GM12874 (cell line): Measurements from ENCODE around the gene PARP1.

Source experiments
- TF ChIP-seq, protein P1 (sequence below): IDR thresholded peaks from 2 replicates; pipeline ENCODE4 v1.5.1; 2011; ENCODE audit warnings: low read depth, mild to moderate bottlenecking, control low read depth, low read length, moderate library complexity; ENCODE audit not compliant: insufficient read depth

The PARP1 gene

DNA sequence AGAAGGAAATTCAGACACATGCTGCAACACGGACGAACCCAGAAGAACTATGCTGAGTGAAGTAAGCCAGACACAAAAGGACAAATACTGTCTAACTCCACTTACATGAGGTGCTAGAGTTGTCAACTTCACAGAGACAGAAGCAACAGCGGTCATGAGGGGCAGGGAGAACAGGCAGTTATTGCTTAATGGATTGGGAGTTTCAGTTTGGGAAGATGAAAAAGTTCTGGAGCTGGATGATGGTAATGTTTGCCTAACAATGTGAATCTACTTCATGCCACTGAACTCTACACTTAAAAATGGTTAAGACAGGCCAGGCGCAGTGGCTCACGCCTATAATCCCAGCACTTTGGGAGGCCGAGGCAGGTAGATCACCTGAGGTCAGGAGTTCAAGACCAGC lies 12.1 kb downstream of the PARP1 start:
- TF ChIP-seq, protein P1, sequence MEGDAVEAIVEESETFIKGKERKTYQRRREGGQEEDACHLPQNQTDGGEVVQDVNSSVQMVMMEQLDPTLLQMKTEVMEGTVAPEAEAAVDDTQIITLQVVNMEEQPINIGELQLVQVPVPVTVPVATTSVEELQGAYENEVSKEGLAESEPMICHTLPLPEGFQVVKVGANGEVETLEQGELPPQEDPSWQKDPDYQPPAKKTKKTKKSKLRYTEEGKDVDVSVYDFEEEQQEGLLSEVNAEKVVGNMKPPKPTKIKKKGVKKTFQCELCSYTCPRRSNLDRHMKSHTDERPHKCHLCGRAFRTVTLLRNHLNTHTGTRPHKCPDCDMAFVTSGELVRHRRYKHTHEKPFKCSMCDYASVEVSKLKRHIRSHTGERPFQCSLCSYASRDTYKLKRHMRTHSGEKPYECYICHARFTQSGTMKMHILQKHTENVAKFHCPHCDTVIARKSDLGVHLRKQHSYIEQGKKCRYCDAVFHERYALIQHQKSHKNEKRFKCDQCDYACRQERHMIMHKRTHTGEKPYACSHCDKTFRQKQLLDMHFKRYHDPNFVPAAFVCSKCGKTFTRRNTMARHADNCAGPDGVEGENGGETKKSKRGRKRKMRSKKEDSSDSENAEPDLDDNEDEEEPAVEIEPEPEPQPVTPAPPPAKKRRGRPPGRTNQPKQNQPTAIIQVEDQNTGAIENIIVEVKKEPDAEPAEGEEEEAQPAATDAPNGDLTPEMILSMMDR = no peak

DNA sequence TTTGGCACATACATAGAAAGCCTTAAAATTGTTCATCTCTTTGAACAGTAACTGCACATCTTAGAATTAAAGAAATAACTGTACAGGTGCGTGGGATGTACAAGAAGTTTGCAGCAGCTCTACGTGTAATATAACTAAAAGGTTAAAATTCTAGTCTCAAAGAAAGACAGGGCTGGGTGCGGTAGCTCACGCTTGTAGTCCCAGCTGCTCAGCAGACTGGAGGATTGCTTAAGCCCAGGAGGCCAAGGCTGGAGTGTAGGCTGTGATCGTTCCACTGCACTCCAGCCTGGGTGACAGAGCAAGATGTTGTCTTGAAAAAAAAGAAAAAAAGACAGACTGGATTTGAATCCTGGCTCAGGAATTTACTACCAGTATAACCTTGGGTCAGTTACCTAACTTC lies 13.4 kb downstream of the PARP1 start:
- TF ChIP-seq, protein P1 = no peak

DNA sequence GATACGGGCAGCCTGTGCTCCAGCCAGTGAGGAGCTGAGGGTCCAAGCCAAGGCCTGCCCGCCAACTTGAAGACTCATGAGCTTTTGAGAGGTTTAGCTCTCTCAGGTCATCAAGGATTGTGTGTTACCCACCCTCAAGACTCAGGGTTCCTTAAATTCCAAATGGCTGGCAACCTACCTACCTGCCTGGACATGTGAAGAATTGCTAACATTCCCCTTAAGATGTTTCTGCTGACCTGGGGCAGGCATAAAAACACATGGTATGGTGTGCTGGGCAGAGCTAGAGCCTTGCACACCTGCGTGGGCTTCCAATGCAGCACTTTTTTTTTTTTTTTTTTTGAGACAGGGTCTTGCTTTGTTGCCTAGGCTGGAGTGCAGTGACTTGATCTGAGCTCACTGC lies 17.2 kb downstream of the PARP1 start:
- TF ChIP-seq, protein P1 = no peak

DNA sequence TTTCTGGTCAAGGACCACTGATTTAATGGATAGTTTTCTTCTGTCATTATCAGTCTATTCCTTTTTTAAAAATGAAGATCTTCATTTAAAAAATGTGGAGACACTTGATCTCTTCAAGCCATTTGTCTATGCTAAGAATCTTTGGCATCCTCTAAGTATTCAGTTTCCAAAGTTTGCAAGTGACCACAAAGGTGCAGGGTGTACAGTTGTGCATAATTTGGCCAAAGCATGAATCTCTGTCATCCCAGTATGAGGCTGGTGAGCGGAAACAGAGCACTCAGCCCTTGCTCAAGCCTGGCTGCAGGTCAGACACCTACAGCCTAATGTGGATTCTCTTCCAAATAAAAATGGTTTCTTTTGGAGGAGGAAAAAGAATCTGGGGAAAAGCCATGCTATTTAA lies 19.8 kb downstream of the PARP1 start:
- TF ChIP-seq, protein P1 = no peak

DNA sequence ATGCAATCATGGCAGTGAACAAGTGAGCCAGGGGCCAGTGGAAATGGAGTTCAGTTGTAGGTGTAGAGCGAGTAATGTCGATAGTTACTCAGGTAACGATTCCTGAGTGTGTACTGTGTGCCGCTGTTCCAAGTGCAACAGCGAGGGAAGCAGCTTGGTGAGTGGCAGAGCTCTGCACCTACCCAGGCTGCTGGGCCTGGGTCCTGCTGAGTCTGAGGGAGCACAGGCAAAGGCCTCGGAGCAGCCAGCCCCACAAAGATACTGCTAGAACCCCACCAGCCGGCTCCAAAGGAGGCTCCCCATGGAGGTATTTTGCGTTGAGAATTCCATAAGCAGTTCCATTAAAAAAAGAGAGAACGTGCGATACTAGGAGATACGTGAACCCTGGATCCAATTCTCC lies 23.2 kb downstream of the PARP1 start:
- TF ChIP-seq, protein P1 = no peak

DNA sequence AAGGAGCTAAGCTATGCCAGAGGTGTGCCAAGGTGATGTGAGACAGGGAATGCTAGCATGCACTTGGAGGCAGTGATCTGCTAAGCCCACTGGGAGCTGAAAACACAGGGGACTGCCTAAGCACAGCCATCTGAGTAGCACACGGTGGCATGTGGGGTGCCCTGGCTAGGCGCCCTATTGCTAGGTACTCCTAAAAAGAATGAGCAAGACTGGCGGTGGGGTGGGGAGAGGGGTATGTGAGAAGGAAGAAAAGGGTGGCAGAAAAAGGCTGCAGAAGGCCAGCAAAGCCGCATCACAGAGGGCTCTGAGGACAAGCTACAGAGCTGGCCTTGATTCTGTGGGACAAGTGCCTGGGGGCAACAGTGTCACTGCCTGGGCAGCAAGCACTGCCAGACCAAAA lies 23.9 kb downstream of the PARP1 start:
- TF ChIP-seq, protein P1 = no peak

DNA sequence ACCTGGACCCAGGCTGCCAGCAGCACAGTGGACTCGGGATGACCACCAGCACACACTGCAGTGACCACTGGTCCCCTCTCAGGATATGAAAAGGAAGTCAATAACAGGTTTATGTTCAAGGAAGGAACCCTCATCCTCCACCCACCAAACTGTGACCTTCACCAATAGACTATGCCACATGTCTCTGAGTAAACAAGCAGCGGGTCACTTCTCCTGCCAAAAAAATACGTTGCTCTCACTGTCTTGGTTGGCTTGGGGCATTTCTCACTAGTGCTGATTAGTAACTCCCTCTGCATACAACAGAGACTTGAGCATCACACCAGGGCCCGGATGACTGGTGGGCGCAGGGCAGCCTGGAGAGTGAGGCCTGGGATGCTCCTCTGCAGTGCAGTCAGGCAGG lies 25.9 kb downstream of the PARP1 start:
- TF ChIP-seq, protein P1 = no peak
